GM13976 (cell line): ENCODE measurements around the gene PHF23.
A peak's percentile ranks its signal among the peaks of the same experiment; 100 is the strongest.

ENCODE experiments used
- DNase-seq: peaks from one replicate; pipeline ENCODE4 v3.0.0; 2012; ENCODE audit warnings: low spot score
- CTCF ChIP-seq: IDR thresholded peaks from 2 replicates; pipeline ENCODE4 v1.5.1; 2012; ENCODE audit warnings: borderline replicate concordance, mild to moderate bottlenecking; ENCODE audit not compliant: insufficient read depth; ENCODE audit errors: extremely low read depth, missing control alignments, control extremely low read depth
- in situ Hi-C: fragments of 300-500 bp; cut with MboI; formaldehyde crosslinking; loops from one replicate; pipeline ENCODE4 v1.12.0; 2022; ENCODE audit warnings: low sequenced_read_pairs, mixed read lengths, inconsistent platforms; ENCODE audit not compliant: unreplicated experiment

Gene PHF23

GRCh38 chr17:7208027-7208571, 31.2 kb downstream of the PHF23 start:
- DNase-seq, result no peak
- no peak for TF ChIP-seq CTCF
- in situ Hi-C loops, result no loop called here

- DNase-seq, result no peak
- no peak for TF ChIP-seq CTCF
- in situ Hi-C loops, result no loop called here
Observed at GRCh38 chr17:7207120-7208001, 31.9 kb downstream of the PHF23 start.

- in situ Hi-C loops, result no loop called here
- no peak for DNase-seq
- no peak for TF ChIP-seq CTCF
Observed at GRCh38 chr17:7205561-7205960, 33.7 kb downstream of the PHF23 start.

GRCh38 chr17:7204828-7205461, 34.3 kb downstream of the PHF23 start:
- TF ChIP-seq CTCF, result no peak

GRCh38 chr17:7204336-7204735, 34.9 kb downstream of the PHF23 start:
- DNase-seq, result no peak
- in situ Hi-C loops, result no loop called here
- no peak for TF ChIP-seq CTCF

More at GRCh38 chr17:7204828-7205461, 34.3 kb downstream of the PHF23 start:
- in situ Hi-C loops, result no loop called here
- peak; percentile 98 for DNase-seq

- TF ChIP-seq CTCF, result no peak
- in situ Hi-C loops, result no loop called here
- DNase-seq, result no peak
Observed at GRCh38 chr17:7203391-7203790, 35.9 kb downstream of the PHF23 start.
